ENCODE results near the gene PCNX2.
"Not testable (repeated sequence)": the region's sequence is repeated elsewhere in the genome, so short reads cannot be mapped to it uniquely, and the experiment has no call there.

The PCNX2 gene

GRCh38 chr1:233081735-233082134 lies 213.8 kb downstream of the PCNX2 start:
- H3K27ac ChIP-seq = no peak overlapping the region
- TF ChIP-seq Cebpa-rat (IDR thresholded peaks at IDR 0.05) = no peak
- peaks cover 20% of the 10 kb centered on the region for H3K4me1 ChIP-seq
- H3K9me3 ChIP-seq = no peaks in the 10 kb centered on the region
- no peak overlapping the region for H3K9ac ChIP-seq
- no peak overlapping the region for H3K4me3 ChIP-seq
- no peak overlapping the region for H3K4me2 ChIP-seq
- H3K27me3 ChIP-seq = no peaks in the 10 kb centered on the region
- H3K36me3 ChIP-seq = no peaks in the 10 kb centered on the region
- no peaks in the 10 kb centered on the region for H4K20me1 ChIP-seq

DNA sequence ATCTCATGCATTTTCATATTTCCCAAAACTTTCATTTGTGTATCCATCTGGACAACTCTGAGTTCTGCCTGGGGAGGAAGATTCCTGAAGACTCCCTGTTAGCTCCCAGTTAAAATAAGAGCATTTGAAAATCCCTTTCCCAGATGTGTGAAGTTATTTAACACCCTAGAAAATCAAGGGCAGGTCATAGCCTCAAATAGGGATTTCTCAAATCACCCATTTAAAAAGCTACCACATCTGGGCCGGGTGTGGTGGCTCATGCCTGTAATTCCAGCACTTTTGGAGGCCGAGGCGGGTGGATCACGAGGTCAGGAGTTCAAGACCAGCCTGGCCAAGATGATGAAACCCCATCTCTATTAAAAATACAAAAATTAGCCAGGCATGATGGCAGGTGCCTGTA lies 214.7 kb downstream of the PCNX2 start:
- H3K27ac ChIP-seq, H3K9me3 ChIP-seq, H4K20me1 ChIP-seq, H3K9ac ChIP-seq, H3K36me3 ChIP-seq, H3K4me2 ChIP-seq, H3K27me3 ChIP-seq, H3K4me3 ChIP-seq: not testable (repeated sequence)
- peaks cover 20% of the 10 kb centered on the region for H3K4me1 ChIP-seq

DNA sequence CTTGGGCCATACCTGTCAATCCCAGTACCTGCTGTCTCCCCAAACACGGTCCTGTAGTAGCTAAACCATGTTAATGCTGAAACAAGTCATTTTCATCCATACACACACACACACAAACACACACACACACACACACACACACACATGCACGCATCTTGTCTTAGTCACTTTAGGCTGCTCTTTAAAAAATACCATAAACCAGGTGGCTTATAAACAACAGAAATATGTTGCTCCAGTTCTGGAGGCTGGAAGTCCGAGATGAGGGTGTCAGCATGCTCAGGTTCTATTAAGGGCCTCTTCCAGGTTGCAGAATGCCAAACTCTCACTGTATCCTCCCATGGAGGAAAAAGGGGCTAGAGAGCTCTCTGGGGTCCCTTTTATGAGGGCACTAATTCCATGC lies 215.2 kb downstream of the PCNX2 start:
- no peak for TF ChIP-seq Cebpa-rat (IDR thresholded peaks at IDR 0.05)
- H3K4me1 ChIP-seq = peaks cover 20% of the 10 kb centered on the region
- H3K9me3 ChIP-seq = no peaks in the 10 kb centered on the region
- H4K20me1 ChIP-seq = no peaks in the 10 kb centered on the region
- H3K4me3 ChIP-seq = no peak overlapping the region
- no peak overlapping the region for H3K4me2 ChIP-seq
- no peaks in the 10 kb centered on the region for H3K27me3 ChIP-seq
- H3K27ac ChIP-seq = no peak overlapping the region
- no peaks in the 10 kb centered on the region for H3K36me3 ChIP-seq
- no peak overlapping the region for H3K9ac ChIP-seq

DNA sequence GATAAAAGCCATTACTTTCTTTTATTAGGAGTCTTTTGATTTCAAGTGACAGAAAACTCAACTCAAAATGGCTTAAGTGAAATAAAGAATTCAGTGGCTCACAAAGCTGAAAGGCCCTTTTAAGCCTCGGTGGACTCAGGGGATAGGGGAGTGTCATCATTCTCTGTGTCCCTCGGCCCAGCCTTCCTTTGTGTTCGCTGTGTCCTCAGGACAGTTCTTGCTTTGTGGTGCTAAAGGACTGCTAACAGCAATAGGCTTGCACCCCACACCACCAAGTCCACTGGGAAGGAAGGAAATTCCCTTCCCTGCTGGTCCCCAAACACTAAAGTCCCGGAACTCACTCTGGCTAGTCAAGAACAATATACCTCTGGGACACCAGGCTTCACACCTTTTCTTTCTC lies 216.0 kb downstream of the PCNX2 start:
- H3K9me3 ChIP-seq = no peaks in the 10 kb centered on the region
- H3K4me3 ChIP-seq = no peak overlapping the region
- H3K4me1 ChIP-seq = peaks cover 20% of the 10 kb centered on the region
- no peak overlapping the region for H3K27ac ChIP-seq
- H3K27me3 ChIP-seq = no peaks in the 10 kb centered on the region
- H4K20me1 ChIP-seq = no peaks in the 10 kb centered on the region
- H3K36me3 ChIP-seq = no peaks in the 10 kb centered on the region
- no peak overlapping the region for H3K4me2 ChIP-seq
- no peak overlapping the region for H3K9ac ChIP-seq
- no peak for TF ChIP-seq Cebpa-rat (IDR thresholded peaks at IDR 0.05)

DNA sequence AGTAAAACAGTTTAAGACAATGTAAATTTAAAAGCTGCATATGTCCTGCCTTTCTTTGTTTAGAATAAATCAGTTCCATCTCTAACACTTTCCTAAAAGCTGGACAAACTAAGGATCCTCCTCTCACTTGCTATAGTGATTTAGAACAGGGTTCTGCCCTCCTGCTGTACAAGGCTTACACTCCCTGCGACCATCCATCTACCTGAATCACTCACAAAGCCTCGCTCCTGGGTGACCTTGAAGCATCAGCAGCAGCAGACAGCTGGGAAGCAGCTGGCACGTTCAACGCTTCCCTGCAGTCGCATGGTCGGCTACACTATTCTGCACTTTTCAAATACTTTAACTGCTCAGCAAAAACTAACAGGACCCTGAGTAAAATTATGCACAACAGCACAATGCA lies 217.1 kb downstream of the PCNX2 start:
- Histone ChIP-seq H3K4me2 (no peak overlapping the region), H3K4me1 (peaks cover 20% of the 10 kb centered on the region), H3K4me3 (no peak overlapping the region), H3K9ac (no peak overlapping the region), H3K36me3 (no peaks in the 10 kb centered on the region), H3K9me3 (peaks cover 4% of the 10 kb centered on the region), H4K20me1 (no peaks in the 10 kb centered on the region), H3K27me3 (no peaks in the 10 kb centered on the region), H3K27ac (no peak overlapping the region)
- no peak for TF ChIP-seq Cebpa-rat (IDR thresholded peaks at IDR 0.05)

DNA sequence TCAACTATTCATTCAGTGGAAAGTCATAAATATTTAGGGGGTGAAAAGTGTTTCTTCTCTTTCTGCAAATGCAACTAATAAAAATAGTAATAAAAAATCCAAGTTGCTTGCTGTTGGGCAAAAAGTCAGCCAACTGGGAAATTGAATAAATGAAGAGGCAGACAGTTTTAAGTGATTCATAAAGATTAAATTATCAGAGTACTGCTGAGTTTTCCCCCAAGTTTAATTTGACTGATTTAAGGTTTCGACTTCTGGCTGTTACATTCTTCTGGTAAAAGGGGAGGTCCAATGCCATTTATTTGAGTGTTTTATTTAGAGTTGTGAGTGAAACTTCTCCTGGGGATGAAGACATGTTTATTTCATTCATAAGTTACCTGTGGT lies 219.6 kb downstream of the PCNX2 start:
- no peaks in the 10 kb centered on the region for H3K36me3 ChIP-seq
- no peak overlapping the region for H3K4me3 ChIP-seq
- no peak overlapping the region for H3K4me2 ChIP-seq
- no peaks in the 10 kb centered on the region for H4K20me1 ChIP-seq
- no peaks in the 10 kb centered on the region for H3K4me1 ChIP-seq
- H3K27ac ChIP-seq = no peak overlapping the region
- H3K9me3 ChIP-seq = peaks cover 12% of the 10 kb centered on the region
- no peak for TF ChIP-seq Cebpa-rat (IDR thresholded peaks at IDR 0.05)
- no peaks in the 10 kb centered on the region for H3K27me3 ChIP-seq
- H3K9ac ChIP-seq = no peak overlapping the region

GRCh38 chr1:233066087-233066486 lies 229.4 kb downstream of the PCNX2 start:
- no peak overlapping the region for H3K4me3 ChIP-seq
- H3K4me1 ChIP-seq = peaks cover 5% of the 10 kb centered on the region
- peaks cover 29% of the 10 kb centered on the region for H3K9me3 ChIP-seq
- no peak overlapping the region for H3K4me2 ChIP-seq
- H3K36me3 ChIP-seq = peaks cover 5% of the 10 kb centered on the region; the same call in 1 of the 2 replicates
- H3K27me3 ChIP-seq = no peaks in the 10 kb centered on the region
- H3K27ac ChIP-seq = no peak overlapping the region
- no peak overlapping the region for H3K9ac ChIP-seq
- TF ChIP-seq Cebpa-rat (IDR thresholded peaks at IDR 0.05) = no peak
- H4K20me1 ChIP-seq = no peaks in the 10 kb centered on the region

DNA sequence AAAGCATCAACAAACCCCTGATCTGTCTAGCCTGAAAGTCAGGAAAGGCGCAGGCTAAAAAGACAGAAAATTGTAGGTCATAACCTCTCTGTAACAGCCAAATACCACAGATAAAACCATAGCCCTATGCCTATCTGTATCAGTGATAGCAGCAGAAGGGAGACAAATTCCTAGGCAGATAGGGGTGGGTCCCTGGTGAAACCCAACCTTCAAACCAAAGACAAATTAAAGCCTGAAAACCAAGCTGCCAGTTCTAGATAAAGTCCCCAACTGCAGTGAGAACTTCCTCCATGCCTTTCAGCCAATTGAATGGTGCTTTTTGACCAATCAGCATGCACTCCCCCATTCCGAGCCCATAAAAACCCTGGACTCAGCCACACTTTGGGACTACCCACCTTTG lies 229.8 kb downstream of the PCNX2 start:
- Histone ChIP-seq H3K4me2 (no peak overlapping the region), H4K20me1 (no peaks in the 10 kb centered on the region), H3K36me3 (peaks cover 5% of the 10 kb centered on the region; the same call in 1 of the 2 replicates), H3K27me3 (no peaks in the 10 kb centered on the region), H3K4me3 (no peak overlapping the region), H3K27ac (no peak overlapping the region), H3K4me1 (peaks cover 7% of the 10 kb centered on the region), H3K9ac (no peak overlapping the region), H3K9me3 (peaks cover 29% of the 10 kb centered on the region)
- no peak for TF ChIP-seq Cebpa-rat (IDR thresholded peaks at IDR 0.05)

DNA sequence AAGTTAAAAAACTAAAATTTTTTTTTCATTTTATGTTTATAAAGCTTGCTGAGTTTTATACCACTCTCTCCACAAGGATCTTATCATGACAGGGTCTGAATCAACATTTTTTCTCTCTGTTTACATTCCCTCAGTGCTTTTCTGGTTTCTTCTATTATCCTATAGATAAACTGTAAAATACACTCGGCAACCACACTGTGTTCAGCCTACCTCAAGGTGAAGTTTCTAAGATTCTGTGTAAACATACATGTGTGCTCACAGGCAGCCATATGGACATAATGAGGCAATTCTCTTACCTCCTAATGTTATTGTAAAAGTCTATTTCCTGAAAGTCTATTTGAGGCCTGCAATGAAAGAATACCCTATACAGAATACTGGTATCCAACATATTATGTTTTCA lies 230.5 kb downstream of the PCNX2 start:
- no peak for TF ChIP-seq Cebpa-rat (IDR thresholded peaks at IDR 0.05)
- H3K36me3 ChIP-seq = peaks cover 5% of the 10 kb centered on the region; the same call in 1 of the 2 replicates
- no peak overlapping the region for H3K4me3 ChIP-seq
- H3K27me3 ChIP-seq = no peaks in the 10 kb centered on the region
- peaks cover 7% of the 10 kb centered on the region for H3K4me1 ChIP-seq
- H3K9me3 ChIP-seq = peaks cover 29% of the 10 kb centered on the region
- H3K9ac ChIP-seq = no peak overlapping the region
- no peak overlapping the region for H3K27ac ChIP-seq
- no peak overlapping the region for H3K4me2 ChIP-seq
- H4K20me1 ChIP-seq = no peaks in the 10 kb centered on the region

- Histone ChIP-seq H3K27me3 (no peaks in the 10 kb centered on the region), H3K9ac (no peak overlapping the region), H3K4me2 (no peak overlapping the region), H3K4me1 (peaks cover 7% of the 10 kb centered on the region), H3K9me3 (peaks cover 29% of the 10 kb centered on the region), H3K4me3 (no peak overlapping the region), H4K20me1 (no peaks in the 10 kb centered on the region), H3K27ac (no peak overlapping the region), H3K36me3 (peaks cover 5% of the 10 kb centered on the region; the same call in 1 of the 2 replicates)
- no peak for TF ChIP-seq Cebpa-rat (IDR thresholded peaks at IDR 0.05)
These were observed 232.1 kb downstream of the PCNX2 start for GRCh38 chr1:233063462-233063861.

- no peak for TF ChIP-seq Cebpa-rat (IDR thresholded peaks at IDR 0.05)
- H3K27ac ChIP-seq = no peak overlapping the region
- peaks cover 7% of the 10 kb centered on the region for H3K4me1 ChIP-seq
- no peaks in the 10 kb centered on the region for H4K20me1 ChIP-seq
- H3K27me3 ChIP-seq = no peaks in the 10 kb centered on the region
- peaks cover under 1% of the 10 kb centered on the region; the same call in 1 of the 2 replicates for H3K36me3 ChIP-seq
- no peak overlapping the region for H3K4me3 ChIP-seq
- no peak overlapping the region for H3K9ac ChIP-seq
- peak overlapping the region; percentile 42 for H3K4me2 ChIP-seq
- peaks cover 22% of the 10 kb centered on the region for H3K9me3 ChIP-seq
These were observed 234.3 kb downstream of the PCNX2 start for GRCh38 chr1:233061265-233061664.
